PC-9 (cell line): Measurements from ENCODE around the gene TRAPPC10.

Experiments used
- EZH2 ChIP-seq: fragments of 200-600 bp; sonication (generic); IDR thresholded peaks from 2 replicates; pipeline ENCODE4 v1.8.0; 2017; ENCODE audit warnings: antibody characterized with exemption, low read depth
- TF ChIP-seq, protein P1 (sequence below): fragments of 200-600 bp; sonication (generic); conservative IDR thresholded peaks from 2 replicates; pipeline ENCODE4 v1.6.1; 2017; ENCODE audit warnings: mixed run types, antibody characterized with exemption, mild to moderate bottlenecking, moderate library complexity

DNA sequence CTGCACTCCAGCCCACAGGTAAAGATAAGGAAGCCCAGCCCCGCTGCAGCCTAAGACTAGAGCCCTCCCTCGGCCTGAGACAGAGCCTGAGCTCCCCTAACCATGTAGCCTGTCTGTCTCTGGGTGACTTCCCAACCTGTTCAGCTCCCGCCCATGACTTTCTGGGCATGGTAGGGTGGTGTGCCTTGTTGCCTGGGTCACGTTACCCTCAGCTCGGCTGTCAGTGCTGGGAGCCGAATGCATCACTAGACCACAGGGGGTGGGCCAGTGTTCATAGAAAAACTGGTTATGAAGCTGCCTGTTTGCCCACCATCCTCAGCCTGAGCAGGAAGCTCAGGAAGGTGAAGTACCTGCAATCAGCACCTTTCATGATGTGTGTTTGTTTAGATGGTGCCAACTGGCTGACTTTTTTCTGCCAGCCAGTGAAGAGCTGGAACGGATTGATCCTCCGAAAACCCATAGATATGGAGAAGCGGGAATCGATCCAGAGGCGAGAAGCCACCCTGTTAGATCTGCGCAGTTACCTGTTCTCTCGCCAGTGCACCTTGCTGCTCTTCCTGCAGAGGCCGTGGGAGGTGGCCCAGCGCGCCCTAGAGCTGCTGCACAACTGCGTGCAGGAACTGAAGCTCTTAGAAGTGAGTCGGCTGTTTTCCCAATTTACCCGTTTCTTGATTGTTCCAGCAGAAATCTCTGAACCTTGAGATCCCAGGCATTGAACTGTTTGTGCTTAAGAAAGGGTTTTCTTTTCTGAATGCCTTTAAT is 51.2 kb downstream of the TRAPPC10 start:
- TF ChIP-seq, protein P1, sequence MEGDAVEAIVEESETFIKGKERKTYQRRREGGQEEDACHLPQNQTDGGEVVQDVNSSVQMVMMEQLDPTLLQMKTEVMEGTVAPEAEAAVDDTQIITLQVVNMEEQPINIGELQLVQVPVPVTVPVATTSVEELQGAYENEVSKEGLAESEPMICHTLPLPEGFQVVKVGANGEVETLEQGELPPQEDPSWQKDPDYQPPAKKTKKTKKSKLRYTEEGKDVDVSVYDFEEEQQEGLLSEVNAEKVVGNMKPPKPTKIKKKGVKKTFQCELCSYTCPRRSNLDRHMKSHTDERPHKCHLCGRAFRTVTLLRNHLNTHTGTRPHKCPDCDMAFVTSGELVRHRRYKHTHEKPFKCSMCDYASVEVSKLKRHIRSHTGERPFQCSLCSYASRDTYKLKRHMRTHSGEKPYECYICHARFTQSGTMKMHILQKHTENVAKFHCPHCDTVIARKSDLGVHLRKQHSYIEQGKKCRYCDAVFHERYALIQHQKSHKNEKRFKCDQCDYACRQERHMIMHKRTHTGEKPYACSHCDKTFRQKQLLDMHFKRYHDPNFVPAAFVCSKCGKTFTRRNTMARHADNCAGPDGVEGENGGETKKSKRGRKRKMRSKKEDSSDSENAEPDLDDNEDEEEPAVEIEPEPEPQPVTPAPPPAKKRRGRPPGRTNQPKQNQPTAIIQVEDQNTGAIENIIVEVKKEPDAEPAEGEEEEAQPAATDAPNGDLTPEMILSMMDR, result no peak
- TF ChIP-seq EZH2, result no peak
